Gastrocnemius medialis (tissue), 4 donors: Measurements from ENCODE around the gene PXDN. TPM values are rescaled to one million over a fixed set of nuclear protein-coding genes. Genes with fewer than 3 reads are reported as not detected.

Experiments
- ATAC-seq, 2 donors: fragments of 150-250 bp; one replicate each; pipeline ENCODE4 v1.9.1; 2016
- DNase-seq, 2 donors: peaks; one replicate each; pipeline ENCODE4 v3.0.0-alpha.2; 2019
- H3K27ac ChIP-seq, 4 donors: fragments of 200-600 bp; sonication (generic); 1 replicate in 1 of 4; 2 replicates in 3 of 4; pipeline ENCODE4 v1.5.1; 2016 to 2018; ENCODE audit warnings: mild to moderate bottlenecking in 2 of 4, moderate library complexity in 1 of 4
- H3K27me3 ChIP-seq, 3 donors: fragments of 200-600 bp; sonication (generic) in 2 of 3; 1 replicate in 1 of 3; 2 replicates in 2 of 3; pipeline versions ENCODE4 v1.5.1 to v1.6.0; 2016 to 2019; ENCODE audit warnings: mild to moderate bottlenecking in 1 of 3, moderate library complexity in 1 of 3
- H3K36me3 ChIP-seq, 2 donors: fragments of 200-600 bp; sonication (generic) in 1 of 2; one replicate each; pipeline ENCODE4 v1.5.1; 2017 to 2018
- H3K4me1 ChIP-seq, 2 donors: fragments of 200-600 bp; sonication (generic) in 1 of 2; one replicate each; pipeline ENCODE4 v1.5.1; 2016 to 2017; ENCODE audit warnings: mild to moderate bottlenecking in 2 of 2
- H3K4me3 ChIP-seq, 4 donors: fragments of 200-600 bp; sonication (generic) in 3 of 4; 1 replicate in 1 of 4; 2 replicates in 3 of 4; pipeline ENCODE4 v1.5.1; 2016 to 2019; ENCODE audit warnings: mild to moderate bottlenecking in 2 of 4
- H3K9me3 ChIP-seq, 3 donors: fragments of 200-600 bp; sonication (generic) in 2 of 3; 1 replicate in 1 of 3; 2 replicates in 2 of 3; pipeline ENCODE4 v1.5.1; 2016 to 2019
- POLR2A ChIP-seq, 2 donors: fragments of 450-650 bp; IDR thresholded peaks; one replicate each; pipeline ENCODE4 v1.6.1; 2017; ENCODE audit warnings: antibody characterized with exemption in 2 of 2, mild to moderate bottlenecking in 2 of 2, moderate library complexity in 2 of 2
- in situ Hi-C, 4 donors: fragments of 200-750 bp; cut with MboI; loops; one replicate each; pipeline versions ENCODE4 v1.15.0 to v1.8.0; 2017; ENCODE audit warnings: low sequenced_read_pairs in 4 of 4
- intact Hi-C: fragments of 100-400 bp; cut with DNase I; formaldehyde crosslinking; loops from one replicate; pipeline ENCODE4 v1.15.1; 2023; ENCODE audit warnings: low total_unique reads
- total RNA-seq, 4 donors: library from RNA; depleted of rRNA; stranded (reverse); fragments of >200 nt; gene quantifications; one replicate each; pipeline versions ENCODE4 v1.1.0 to v1.2.3, GENCODE V29; 2016
- TF ChIP-seq, protein P1 (sequence below), 5 experiments: fragments of 450-650 bp in 3 of 5; fragments of 200-600 bp in 2 of 5; sonication (generic) in 2 of 5; IDR thresholded peaks in 4 of 5; conservative IDR thresholded peaks in 1 of 5; 1 replicate in 4 of 5; 2 replicates in 1 of 5; pipeline ENCODE4 v1.5.1; 2016 to 2019; ENCODE audit warnings: antibody characterized with exemption in 5 of 5, mild to moderate bottlenecking in 3 of 5, moderate library complexity in 3 of 5

The PXDN gene
- total RNA-seq, 4 donors from 2014 or later = 7.8 to 13.4 (median 10.3) TPM

DNA sequence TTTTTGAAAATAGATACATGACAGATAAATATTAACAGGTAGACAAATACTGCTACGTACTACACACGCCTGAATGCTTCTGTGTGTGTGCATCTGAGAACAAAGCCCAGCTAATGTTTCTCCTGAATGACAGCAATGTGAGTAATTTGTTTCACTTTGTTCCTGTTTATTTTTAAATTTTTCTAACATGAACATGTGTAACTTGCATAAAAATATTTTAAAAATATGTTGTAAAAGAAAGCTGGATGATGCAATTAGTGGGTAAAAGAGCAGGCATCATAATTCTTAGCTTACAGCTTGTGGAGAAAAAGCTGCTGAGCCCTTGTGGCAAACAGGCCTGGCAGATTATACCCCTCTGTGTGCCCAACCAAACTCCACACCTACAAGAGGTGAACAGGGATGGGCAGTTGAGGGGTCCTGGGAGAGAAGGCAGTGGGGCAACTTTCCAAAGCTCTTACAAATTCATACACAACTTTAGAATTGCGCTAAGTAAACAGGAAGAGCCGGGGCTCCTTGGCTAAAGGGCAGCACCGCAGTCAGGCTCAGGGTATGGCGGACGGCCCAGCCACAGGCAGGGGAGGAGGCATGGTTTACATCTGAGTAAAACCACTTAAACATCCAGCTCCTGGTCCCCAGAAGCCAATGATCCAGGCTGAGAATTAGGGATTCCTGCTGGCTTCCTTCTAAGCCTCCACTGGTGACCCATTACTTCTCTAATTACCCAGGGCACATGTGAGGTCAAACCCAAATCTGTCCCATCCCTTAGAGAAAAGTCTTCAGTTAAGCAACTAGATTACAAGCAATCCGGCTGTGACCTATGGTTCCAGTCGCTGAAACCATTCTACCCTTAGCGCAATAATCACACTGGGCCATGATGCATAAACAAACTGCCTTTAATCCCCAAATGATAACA lies 14.0 kb downstream of the PXDN start:
- ATAC-seq = peak; percentile 37 to 52
- Histone ChIP-seq H3K27ac (peak overlapping the region; percentile 66 to 78 (median 72)), H3K36me3 (no peaks in the 10 kb centered on the region), H3K4me3 (peak overlapping the region in 1 of 4 donors; percentile 13), H3K9me3 (no peaks in the 10 kb centered on the region), H3K4me1 (peaks cover 32 to 34% of the 10 kb centered on the region in 2 donors), H3K27me3 (peaks cover 0 to 17% (median 9%) of the 10 kb centered on the region in 3 donors)
- intact Hi-C loops (no loop called here), in situ Hi-C loops (no loop called here)
- no peak for DNase-seq
- TF ChIP-seq, protein P1, sequence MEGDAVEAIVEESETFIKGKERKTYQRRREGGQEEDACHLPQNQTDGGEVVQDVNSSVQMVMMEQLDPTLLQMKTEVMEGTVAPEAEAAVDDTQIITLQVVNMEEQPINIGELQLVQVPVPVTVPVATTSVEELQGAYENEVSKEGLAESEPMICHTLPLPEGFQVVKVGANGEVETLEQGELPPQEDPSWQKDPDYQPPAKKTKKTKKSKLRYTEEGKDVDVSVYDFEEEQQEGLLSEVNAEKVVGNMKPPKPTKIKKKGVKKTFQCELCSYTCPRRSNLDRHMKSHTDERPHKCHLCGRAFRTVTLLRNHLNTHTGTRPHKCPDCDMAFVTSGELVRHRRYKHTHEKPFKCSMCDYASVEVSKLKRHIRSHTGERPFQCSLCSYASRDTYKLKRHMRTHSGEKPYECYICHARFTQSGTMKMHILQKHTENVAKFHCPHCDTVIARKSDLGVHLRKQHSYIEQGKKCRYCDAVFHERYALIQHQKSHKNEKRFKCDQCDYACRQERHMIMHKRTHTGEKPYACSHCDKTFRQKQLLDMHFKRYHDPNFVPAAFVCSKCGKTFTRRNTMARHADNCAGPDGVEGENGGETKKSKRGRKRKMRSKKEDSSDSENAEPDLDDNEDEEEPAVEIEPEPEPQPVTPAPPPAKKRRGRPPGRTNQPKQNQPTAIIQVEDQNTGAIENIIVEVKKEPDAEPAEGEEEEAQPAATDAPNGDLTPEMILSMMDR (IDR thresholded peaks at IDR 0.05 in 4 of 5, conservative IDR thresholded peaks at IDR 0.05 in 1 of 5) = no peak
- peak in 1 of 2 donors; percentile 14 for TF ChIP-seq POLR2A (IDR thresholded peaks at IDR 0.05)

DNA sequence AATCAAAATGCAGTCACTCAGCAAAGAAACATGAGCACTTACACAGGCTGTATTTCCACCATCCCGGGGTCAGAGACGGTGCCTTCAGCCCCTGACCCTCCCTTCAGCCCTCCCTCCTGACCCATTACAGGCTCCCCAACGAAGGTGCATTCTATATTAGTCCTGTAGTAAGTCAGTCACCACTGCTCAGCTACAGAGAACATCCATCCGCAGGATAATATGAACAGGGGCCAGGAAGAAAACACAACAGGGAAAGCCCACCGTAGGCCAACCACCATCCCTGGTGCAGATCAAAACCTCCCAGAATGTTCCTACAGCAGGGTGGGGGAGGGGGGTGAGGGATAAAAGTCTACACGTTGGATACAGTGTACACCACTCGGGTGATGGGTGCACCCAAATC lies 15.1 kb downstream of the PXDN start:
- peak overlapping the region; percentile 66 to 78 (median 72) for H3K27ac ChIP-seq
- H3K4me1 ChIP-seq = peaks cover 32 to 34% of the 10 kb centered on the region in 2 donors
- intact Hi-C loops (no loop called here), in situ Hi-C loops (no loop called here)
- no peaks in the 10 kb centered on the region for H3K36me3 ChIP-seq
- H3K4me3 ChIP-seq = no peak overlapping the region
- TF ChIP-seq, protein P1 (IDR thresholded peaks at IDR 0.05 in 4 of 5, conservative IDR thresholded peaks at IDR 0.05 in 1 of 5) = no peak
- TF ChIP-seq POLR2A (IDR thresholded peaks at IDR 0.05) = no peak
- ATAC-seq = no peak
- H3K9me3 ChIP-seq = no peaks in the 10 kb centered on the region
- no peak for DNase-seq
- H3K27me3 ChIP-seq = peaks cover 0 to 22% (median 9%) of the 10 kb centered on the region in 3 donors

DNA sequence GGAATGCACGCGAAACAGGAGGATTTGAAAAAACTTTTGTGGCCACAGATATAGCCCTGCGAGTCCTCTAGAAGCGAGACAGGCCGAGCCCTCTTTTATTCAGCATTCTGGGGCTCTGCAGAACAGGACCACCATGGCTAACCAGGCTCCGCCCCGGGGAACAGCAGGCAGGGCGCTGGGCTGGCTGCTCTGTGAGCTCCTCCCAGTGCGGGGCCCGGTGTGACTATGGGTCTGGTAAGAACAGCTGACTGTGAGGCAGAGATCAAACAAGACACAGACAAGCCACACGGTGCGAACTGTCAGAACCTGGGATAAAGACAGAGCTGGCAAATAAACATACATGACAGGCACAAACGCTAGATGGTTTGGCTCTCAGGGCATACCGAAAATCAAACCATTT lies 15.5 kb downstream of the PXDN start:
- Histone ChIP-seq H3K36me3 (no peaks in the 10 kb centered on the region), H3K4me3 (no peak overlapping the region), H3K27ac (peak overlapping the region; percentile 66 to 78 (median 72)), H3K4me1 (peaks cover 32 to 34% of the 10 kb centered on the region in 2 donors), H3K9me3 (no peaks in the 10 kb centered on the region), H3K27me3 (peaks cover 0 to 22% (median 9%) of the 10 kb centered on the region in 3 donors)
- intact Hi-C loops (no loop called here), in situ Hi-C loops (no loop called here)
- no peak for ATAC-seq
- no peak for DNase-seq
- TF ChIP-seq, protein P1 (IDR thresholded peaks at IDR 0.05 in 4 of 5, conservative IDR thresholded peaks at IDR 0.05 in 1 of 5) = no peak
- no peak for TF ChIP-seq POLR2A (IDR thresholded peaks at IDR 0.05)

DNA sequence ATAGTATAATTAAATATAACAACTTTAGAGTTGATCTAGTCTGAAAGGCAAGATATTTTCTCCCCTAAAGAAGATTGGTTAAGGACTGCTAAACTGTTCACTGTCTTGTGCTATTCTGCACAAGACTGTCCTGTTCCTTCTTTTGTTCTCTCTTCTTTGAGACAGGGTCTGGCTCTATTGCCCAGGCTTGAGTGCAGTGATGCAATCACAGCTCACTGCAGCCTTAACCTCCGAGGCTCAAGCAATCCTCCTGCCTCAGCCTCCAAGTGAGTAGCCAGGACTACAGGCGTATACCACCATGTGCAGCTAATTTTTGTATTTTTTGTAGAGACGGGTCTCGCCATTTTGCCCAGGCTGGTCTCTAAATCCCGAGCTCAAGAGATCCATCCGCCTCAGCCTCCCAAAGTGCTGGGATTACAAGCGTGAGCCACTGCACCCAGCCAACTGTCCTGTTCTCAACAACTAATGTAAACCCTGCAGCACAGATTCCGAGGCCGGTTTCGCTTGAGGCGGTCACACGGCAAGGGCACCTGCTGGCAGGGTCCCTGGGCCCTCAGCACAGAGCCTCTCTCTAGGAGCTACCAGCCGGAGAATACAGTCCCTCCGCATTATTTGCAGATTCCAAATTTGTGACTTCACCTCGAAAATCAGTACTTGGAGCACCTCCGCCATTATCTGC lies 16.4 kb downstream of the PXDN start:
- H3K4me3 ChIP-seq = no peak overlapping the region
- no peak for DNase-seq
- in situ Hi-C loops (no loop called here), intact Hi-C loops (no loop called here)
- H3K4me1 ChIP-seq = peaks cover 32 to 34% of the 10 kb centered on the region in 2 donors
- H3K27me3 ChIP-seq = peaks cover 0 to 22% (median 9%) of the 10 kb centered on the region in 3 donors
- H3K36me3 ChIP-seq = no peaks in the 10 kb centered on the region
- no peak for ATAC-seq
- TF ChIP-seq POLR2A (IDR thresholded peaks at IDR 0.05) = no peak
- TF ChIP-seq, protein P1 (IDR thresholded peaks at IDR 0.05 in 4 of 5, conservative IDR thresholded peaks at IDR 0.05 in 1 of 5) = no peak
- H3K9me3 ChIP-seq = no peaks in the 10 kb centered on the region
- H3K27ac ChIP-seq = peak overlapping the region in 3 of 4 donors; percentile 66 to 76 (median 67)
